GM12873 (cell line): ENCODE results near the gene ATF4.
A peak's percentile ranks its signal among the peaks of the same experiment; 100 is the strongest.

Experiments
- CTCF ChIP-seq: IDR thresholded peaks from 2 replicates; pipeline ENCODE4 v1.5.1; 2012; ENCODE audit warnings: low read depth, mild to moderate bottlenecking, moderate library complexity, low read length, control low read depth; ENCODE audit not compliant: insufficient read depth; ENCODE audit errors: missing control alignments

Gene ATF4

GRCh38 chr22:39534591-39535356 lies 14.4 kb downstream of the ATF4 start:
- TF ChIP-seq CTCF, result peak; percentile 81

GRCh38 chr22:39535357-39535725 lies 15.0 kb downstream of the ATF4 start:
- TF ChIP-seq CTCF, result no peak

DNA sequence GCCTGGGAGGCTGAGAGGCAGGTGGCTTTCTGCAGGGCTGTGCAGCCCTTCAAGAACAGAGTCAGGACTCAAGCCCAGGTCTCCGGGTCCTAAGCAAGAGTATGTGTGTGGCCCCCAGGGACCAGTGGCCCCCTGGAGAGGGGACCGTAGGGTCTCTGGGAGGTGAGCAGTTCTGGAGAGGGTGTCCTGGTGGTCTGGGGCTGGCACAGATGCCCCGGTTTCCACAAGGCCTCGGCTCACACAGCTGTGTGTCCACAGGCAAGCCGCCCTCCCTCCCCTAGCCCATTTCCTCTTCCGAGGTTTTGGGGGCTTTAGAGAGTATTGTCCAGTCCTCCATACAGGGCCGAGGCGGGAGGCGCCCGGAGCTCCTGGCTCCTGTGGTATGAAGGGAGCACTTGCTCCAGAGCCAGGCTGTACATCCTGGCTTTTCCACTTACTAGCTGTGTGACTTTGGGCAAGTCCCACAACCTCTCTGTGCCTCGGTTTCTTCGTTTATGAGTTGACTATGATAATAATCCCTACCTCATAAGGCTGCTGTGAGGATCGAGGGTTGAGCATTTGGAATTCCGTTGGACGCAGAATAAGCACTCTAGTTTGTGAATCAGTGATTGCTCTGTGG lies 15.6 kb downstream of the ATF4 start:
- TF ChIP-seq CTCF, result no peak

DNA sequence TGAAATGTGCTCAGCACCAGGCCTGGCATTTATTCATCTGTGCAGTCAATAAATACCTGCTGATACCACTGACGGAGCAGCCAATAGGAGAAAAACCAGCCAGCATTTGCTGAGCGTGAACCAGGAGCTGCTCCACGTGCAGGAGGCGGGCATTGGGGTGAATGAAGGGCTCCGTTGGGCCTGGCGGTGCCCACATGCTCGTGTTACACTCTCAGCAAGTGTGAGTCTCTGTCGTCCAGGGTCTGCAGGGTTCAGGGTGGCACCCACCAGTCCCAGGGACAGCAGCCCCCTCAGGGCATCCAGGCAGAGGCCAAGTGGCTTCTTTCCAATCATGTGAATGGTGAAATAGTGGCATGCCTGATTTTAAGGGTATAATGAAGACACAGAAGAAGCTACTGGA lies 16.3 kb downstream of the ATF4 start:
- no peak for TF ChIP-seq CTCF

DNA sequence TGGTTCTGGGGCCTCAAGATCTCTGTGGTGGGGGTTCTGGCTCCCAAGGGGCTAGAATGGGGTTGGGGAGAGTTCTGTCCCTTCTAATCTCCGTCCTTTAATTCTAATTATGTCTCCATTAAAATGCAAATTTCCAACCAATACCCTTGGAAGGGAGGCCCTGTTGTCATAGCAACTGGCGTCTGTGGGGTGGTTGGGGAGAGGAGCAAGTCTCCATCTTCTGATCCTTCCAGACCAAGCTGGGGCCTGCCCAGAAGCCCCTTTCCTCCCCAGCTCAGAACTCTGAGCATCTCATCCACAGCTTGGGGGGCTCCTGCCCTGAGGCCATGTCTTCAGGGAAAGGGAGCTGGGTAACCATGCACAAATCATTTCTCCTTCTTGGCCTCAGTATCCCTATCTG lies 17.6 kb downstream of the ATF4 start:
- no peak for TF ChIP-seq CTCF

- peak; percentile 55 for TF ChIP-seq CTCF
These were observed 22.7 kb downstream of the ATF4 start for GRCh38 chr22:39543095-39543494.

GRCh38 chr22:39545386-39546365 lies 25.3 kb downstream of the ATF4 start:
- TF ChIP-seq CTCF, result no peak
